GM12878 (cell line): Measurements from ENCODE around the gene S1PR4. TPM values are rescaled to one million over a fixed set of nuclear protein-coding genes. Genes with fewer than 3 reads are reported as not detected.

Experiments
- ATAC-seq: fragments of 200-7000 bp; cut with Tn5 transposase; 3 replicates; pipeline ENCODE4 v1.9.1; 2020; ENCODE audit warnings: mild to moderate bottlenecking, moderate library complexity
- BruUV-seq: library from RNA; stranded (reverse); fragments of 400-500 nt; replicated peaks from 2 replicates; lab custom pipeline; 2021; lab: Mats Ljungman, UMichigan
- CTCF ChIA-PET: fragments of 300-600 bp; sonication (Branson Sonifier 250); formaldehyde crosslinking; extraction: SDS; loops from one replicate; lab custom pipeline; 2021; ENCODE audit warnings: inconsistent platforms; lab: Yijun Ruan, JAX
- POLR2A ChIA-PET: fragments of 350-600 bp; formaldehyde crosslinking; extraction: SDS; loops from one replicate; lab custom pipeline; 2021; ENCODE audit warnings: inconsistent platforms; lab: Charles Lee
- RAD21 ChIA-PET: fragments of 300-600 bp; sonication (Branson Sonifier 250); formaldehyde crosslinking; loops from one replicate; lab custom pipeline; 2023; ENCODE audit warnings: antibody characterized with exemption; ENCODE audit not compliant: unreplicated experiment; lab: Charles Lee
- SMC1A ChIA-PET: fragments of 300-600 bp; sonication (Branson Sonifier 250); formaldehyde crosslinking; loops from one replicate; lab custom pipeline; 2023; ENCODE audit not compliant: unreplicated experiment, uncharacterized antibody; lab: Charles Lee
- DNase-seq: peaks from one replicate; pipeline ENCODE4 v3.0.0-alpha.2; 2011; ENCODE audit warnings: low read depth, low spot score
- FAIRE-seq: peaks from 3 replicates; lab custom pipeline; 2011; peaks lifted over from hg19 to GRCh38; lab: Jason Lieb, UNC
- H2AFZ ChIP-seq: 2 replicates; pipeline ENCODE4 v1.6.0; 2011; ENCODE audit warnings: low read depth, low read length, control low read depth; ENCODE audit not compliant: control insufficient read depth
- H3K27ac ChIP-seq: 2 replicates; pipeline ENCODE4 v1.5.1; 2011; ENCODE audit warnings: control low read depth; ENCODE audit not compliant: control insufficient read depth, insufficient read depth
- H3K27me3 ChIP-seq, 2 experiments: replicated peaks in 1 of 2; 2 replicates each; pipeline versions ENCODE4 v1.6.0 to v1.6.1; 2011; ENCODE audit warnings: low read length in 1 of 2; ENCODE audit not compliant: control insufficient read depth in 2 of 2, insufficient read depth in 2 of 2
- H3K36me3 ChIP-seq, 2 experiments: 2 replicates each; pipeline ENCODE4 v1.5.1; 2011; ENCODE audit warnings: low read length in 1 of 2; ENCODE audit not compliant: control insufficient read depth in 2 of 2, insufficient read depth in 2 of 2
- H3K4me1 ChIP-seq: 2 replicates; pipeline ENCODE4 v1.6.1; 2011; ENCODE audit warnings: mild to moderate bottlenecking, low read length, moderate library complexity, mixed read lengths; ENCODE audit not compliant: control insufficient read depth, insufficient read depth
- H3K4me2 ChIP-seq: 2 replicates; pipeline ENCODE4 v1.6.0; 2011; ENCODE audit warnings: control low read depth; ENCODE audit not compliant: control insufficient read depth, insufficient read depth
- H3K4me3 ChIP-seq: fragments of 200-600 bp; sonication (generic); 2 replicates; pipeline ENCODE4 v1.5.1; 2016
- H3K79me2 ChIP-seq: 2 replicates; pipeline ENCODE4 v1.6.0; 2011; ENCODE audit warnings: low read length; ENCODE audit not compliant: control insufficient read depth, insufficient read depth
- H3K9ac ChIP-seq: 2 replicates; pipeline ENCODE4 v1.8.0; 2011; ENCODE audit warnings: low read length, control low read depth, mixed read lengths; ENCODE audit not compliant: control insufficient read depth, insufficient read depth
- H3K9me3 ChIP-seq: replicated peaks from 3 replicates; pipeline ENCODE4 v1.5.1; 2011; ENCODE audit warnings: mild to moderate bottlenecking, low read length; ENCODE audit not compliant: control insufficient read depth, insufficient read depth
- H4K20me1 ChIP-seq: 2 replicates; pipeline ENCODE4 v1.6.0; 2011; ENCODE audit not compliant: control insufficient read depth, insufficient read depth
- BHLHE40 ChIP-seq, 2 experiments: fragments of 450-650 bp in 1 of 2; IDR thresholded peaks; 2 replicates each; pipeline ENCODE4 v1.6.1; 2011 to 2017; ENCODE audit warnings: low read depth in 2 of 2, borderline replicate concordance in 1 of 2, improper control_type of control experiment in 1 of 2, low read length in 1 of 2, mild to moderate bottlenecking in 1 of 2
- BMI1 ChIP-seq: fragments of 450-650 bp; IDR thresholded peaks from 2 replicates; pipeline ENCODE4 v1.6.1; 2016; ENCODE audit warnings: mild to moderate bottlenecking, moderate library complexity, borderline replicate concordance
- CBFB ChIP-seq: IDR thresholded peaks from 2 replicates; pipeline ENCODE4 v1.6.1; 2016; ENCODE audit warnings: antibody characterized with exemption, low read depth
- CBX5 ChIP-seq: sonication (generic); IDR thresholded peaks from 2 replicates; pipeline ENCODE4 v1.6.1; 2016; ENCODE audit warnings: low read depth, moderate library complexity, mild to moderate bottlenecking, inconsistent platforms
- CEBPB ChIP-seq, 2 experiments: fragments of 150-350 bp in 1 of 2; IDR thresholded peaks; 2 replicates each; pipeline ENCODE4 v1.6.1; 2012 to 2014; ENCODE audit warnings: low read depth in 2 of 2, low read length in 2 of 2, borderline replicate concordance in 1 of 2, inconsistent platforms in 1 of 2
- CHD1 ChIP-seq: IDR thresholded peaks from 2 replicates; pipeline ENCODE4 v1.6.1; 2012; ENCODE audit warnings: low read depth, low read length, improper control_type of control experiment
- EGR1 ChIP-seq, 2 experiments: IDR thresholded peaks; 1 replicate in 1 of 2; 2 replicates in 1 of 2; pipeline ENCODE4 v1.6.1; 2011 to 2012; ENCODE audit warnings: low read depth in 2 of 2, low read length in 2 of 2, borderline replicate concordance in 1 of 2, mild to moderate bottlenecking in 1 of 2, moderate library complexity in 1 of 2
- LARP7 ChIP-seq: fragments of 450-650 bp; IDR thresholded peaks from 2 replicates; pipeline ENCODE4 v1.6.1; 2017; ENCODE audit warnings: mild to moderate bottlenecking
- MYB ChIP-seq: fragments of 150-350 bp; IDR thresholded peaks from 2 replicates; pipeline ENCODE4 v1.6.1; 2014; ENCODE audit warnings: mild to moderate bottlenecking, low read depth, low read length, borderline replicate concordance
- MYC ChIP-seq: IDR thresholded peaks from 2 replicates; pipeline ENCODE4 v1.6.1; 2011; ENCODE audit warnings: mild to moderate bottlenecking, low read length, moderate library complexity, inconsistent platforms; ENCODE audit not compliant: insufficient read depth, insufficient replicate concordance, insufficient read length, severe bottlenecking
- NR2F1 ChIP-seq: fragments of 450-650 bp; conservative IDR thresholded peaks from 2 replicates; pipeline ENCODE4 v1.6.1; 2017; ENCODE audit warnings: mild to moderate bottlenecking
- POLR2A ChIP-seq: IDR thresholded peaks from 2 replicates; pipeline ENCODE4 v1.6.1; 2011; ENCODE audit warnings: low read depth, mild to moderate bottlenecking, low read length
- RUNX3 ChIP-seq: IDR thresholded peaks from 2 replicates; pipeline ENCODE4 v1.6.1; 2012; ENCODE audit warnings: low read length, inconsistent platforms
- SUPT20H ChIP-seq: IDR thresholded peaks from 2 replicates; pipeline ENCODE4 v1.6.1; 2011; ENCODE audit warnings: low read depth, mild to moderate bottlenecking, low read length, moderate library complexity, borderline replicate concordance; ENCODE audit not compliant: control insufficient read depth
- ZNF24 ChIP-seq: fragments of 450-650 bp; IDR thresholded peaks from 2 replicates; pipeline ENCODE4 v1.6.1; 2017; ENCODE audit warnings: antibody characterized with exemption, mild to moderate bottlenecking
- ZNF592 ChIP-seq: fragments of 450-650 bp; IDR thresholded peaks from 2 replicates; pipeline ENCODE4 v1.6.1; 2017; ENCODE audit warnings: mild to moderate bottlenecking, moderate library complexity
- WGBS: methylation state at CpG from one replicate; pipeline ENCODE4 v1.1.6; 2016; ENCODE audit warnings: low lambda C conversion rate; ENCODE audit not compliant: insufficient replicate concordance, insufficient coverage; ENCODE audit errors: missing lambda C conversion rate; 5-methylcytosine and 5-hydroxymethylcytosine counted together
- in situ Hi-C: fragments of 300-500 bp; cut with MboI; formaldehyde crosslinking; loops from 9 replicates; pipeline ENCODE4 v1.14.3; 2018; ENCODE audit warnings: mixed read lengths
- intact Hi-C: fragments of 100-400 bp; cut with micrococcal nuclease; formaldehyde crosslinking; loops from one replicate; pipeline ENCODE4 v1.14.2; 2022; ENCODE audit not compliant: unreplicated experiment
- polyA plus RNA-seq, 11 experiments: library from polyadenylated mRNA; depleted of rRNA in 4 of 11; unstranded in 6 of 11; stranded (reverse) in 5 of 11; fragments of >200 nt; fragmentation: Nextera tagmentation in 4 of 11; fragmentation: Illumina TruSeq in 1 of 11; extraction: Ambion mirVana in 4 of 11; extraction: Trizol in 1 of 11; gene quantifications; 1 replicate in 1 of 11; 2 replicates in 10 of 11; pipeline versions ENCODE4 v1.2.1 to v1.2.3, GENCODE V29; 2011 to 2016; ENCODE audit warnings: inconsistent platforms in 2 of 11, missing spikeins in 2 of 11, low read depth in 1 of 11
- total RNA-seq, 4 experiments: library from RNA; depleted of rRNA in 3 of 4; stranded (reverse); fragments of >200 nt in 3 of 4; fragmentation: Illumina TruSeq in 1 of 4; extraction: Trizol in 1 of 4; gene quantifications; 2 replicates each; pipeline versions ENCODE4 v1.2.1 to v1.2.3, GENCODE V29; 2013 to 2021
- TF ChIP-seq, protein P1 (sequence below): IDR thresholded peaks from 2 replicates; pipeline ENCODE4 v1.6.1; 2012; ENCODE audit warnings: mild to moderate bottlenecking, low read depth, low read length

Gene S1PR4
- total and polyA plus RNA-seq, 10 of the 15 experiments (the other 5 are each of a cell fraction or from before 2014, with no cell fraction given): 0.19 to 57.7 (median 32.4) TPM; not detected in 1

DNA sequence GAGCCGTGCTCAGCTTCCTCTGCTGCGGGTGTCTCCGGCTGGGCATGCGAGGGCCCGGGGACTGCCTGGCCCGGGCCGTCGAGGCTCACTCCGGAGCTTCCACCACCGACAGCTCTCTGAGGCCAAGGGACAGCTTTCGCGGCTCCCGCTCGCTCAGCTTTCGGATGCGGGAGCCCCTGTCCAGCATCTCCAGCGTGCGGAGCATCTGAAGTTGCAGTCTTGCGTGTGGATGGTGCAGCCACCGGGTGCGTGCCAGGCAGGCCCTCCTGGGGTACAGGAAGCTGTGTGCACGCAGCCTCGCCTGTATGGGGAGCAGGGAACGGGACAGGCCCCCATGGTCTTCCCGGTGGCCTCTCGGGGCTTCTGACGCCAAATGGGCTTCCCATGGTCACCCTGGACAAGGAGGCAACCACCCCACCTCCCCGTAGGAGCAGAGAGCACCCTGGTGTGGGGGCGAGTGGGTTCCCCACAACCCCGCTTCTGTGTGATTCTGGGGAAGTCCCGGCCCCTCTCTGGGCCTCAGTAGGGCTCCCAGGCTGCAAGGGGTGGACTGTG is 1.2 kb downstream of the S1PR4 start:
- H3K27ac ChIP-seq: peak overlapping the region; percentile 95
- BruUV-seq: no TSS peak
- in situ Hi-C loops: no loop called here
- no peak for FAIRE-seq
- no peaks in the 10 kb centered on the region for H3K9me3 ChIP-seq
- ChIA-PET CTCF (no interaction called here), RAD21 (no interaction called here), POLR2A (interaction anchor here (0.6 kb wide), 1 partner anchor 9 kb away, joined by 4 read pairs; no protein-coding TSS in a partner anchor), SMC1A (no interaction called here)
- H3K79me2 ChIP-seq: peaks cover 51% of the 10 kb centered on the region
- H4K20me1 ChIP-seq: no peaks in the 10 kb centered on the region; the same call in 1 of the 2 replicates
- peak; percentile 34 for ATAC-seq
- peak overlapping the region; percentile 58; the same call in 1 of the 2 replicates for H2AFZ ChIP-seq
- H3K36me3 ChIP-seq: no peaks in the 10 kb centered on the region
- no peak for DNase-seq
- intact Hi-C loops: no loop called here
- H3K4me2 ChIP-seq: peak overlapping the region; percentile 52
- under 1% methylated on average over 31 of the region's 31 CpGs for WGBS
- H3K4me1 ChIP-seq: peaks cover 23% of the 10 kb centered on the region
- H3K4me3 ChIP-seq: peak overlapping the region; percentile 81
- H3K27me3 ChIP-seq: no peaks in the 10 kb centered on the region
- peak overlapping the region; percentile 89 for H3K9ac ChIP-seq
- TF ChIP-seq CEBPB (IDR thresholded peaks at IDR 0.05; ENCODE audit: borderline replicate concordance in 1 of 2, low read depth in 2 of 2, low read length in 2 of 2): no peak
- TF ChIP-seq NR2F1: no peak
- no peak for TF ChIP-seq SUPT20H
- peak in 1 of 2 experiments; percentile 61; a peak in 1 of 3 replicates for TF ChIP-seq EGR1 (IDR thresholded peaks at IDR 0.05; ENCODE audit: borderline replicate concordance in 1 of 2, low read depth in 2 of 2, low read length in 2 of 2)
- TF ChIP-seq CBFB: peak; percentile 32; the same call in 1 of the 2 replicates
- no peak for TF ChIP-seq LARP7
- TF ChIP-seq POLR2A: peak; percentile 59
- no peak for TF ChIP-seq MYB
- TF ChIP-seq BMI1: no peak
- no peak; a peak in 1 of 4 replicates for TF ChIP-seq BHLHE40 (IDR thresholded peaks at IDR 0.05; ENCODE audit: borderline replicate concordance in 1 of 2, low read depth in 2 of 2, low read length in 1 of 2)
- TF ChIP-seq CBX5: no peak
- TF ChIP-seq, protein P1, sequence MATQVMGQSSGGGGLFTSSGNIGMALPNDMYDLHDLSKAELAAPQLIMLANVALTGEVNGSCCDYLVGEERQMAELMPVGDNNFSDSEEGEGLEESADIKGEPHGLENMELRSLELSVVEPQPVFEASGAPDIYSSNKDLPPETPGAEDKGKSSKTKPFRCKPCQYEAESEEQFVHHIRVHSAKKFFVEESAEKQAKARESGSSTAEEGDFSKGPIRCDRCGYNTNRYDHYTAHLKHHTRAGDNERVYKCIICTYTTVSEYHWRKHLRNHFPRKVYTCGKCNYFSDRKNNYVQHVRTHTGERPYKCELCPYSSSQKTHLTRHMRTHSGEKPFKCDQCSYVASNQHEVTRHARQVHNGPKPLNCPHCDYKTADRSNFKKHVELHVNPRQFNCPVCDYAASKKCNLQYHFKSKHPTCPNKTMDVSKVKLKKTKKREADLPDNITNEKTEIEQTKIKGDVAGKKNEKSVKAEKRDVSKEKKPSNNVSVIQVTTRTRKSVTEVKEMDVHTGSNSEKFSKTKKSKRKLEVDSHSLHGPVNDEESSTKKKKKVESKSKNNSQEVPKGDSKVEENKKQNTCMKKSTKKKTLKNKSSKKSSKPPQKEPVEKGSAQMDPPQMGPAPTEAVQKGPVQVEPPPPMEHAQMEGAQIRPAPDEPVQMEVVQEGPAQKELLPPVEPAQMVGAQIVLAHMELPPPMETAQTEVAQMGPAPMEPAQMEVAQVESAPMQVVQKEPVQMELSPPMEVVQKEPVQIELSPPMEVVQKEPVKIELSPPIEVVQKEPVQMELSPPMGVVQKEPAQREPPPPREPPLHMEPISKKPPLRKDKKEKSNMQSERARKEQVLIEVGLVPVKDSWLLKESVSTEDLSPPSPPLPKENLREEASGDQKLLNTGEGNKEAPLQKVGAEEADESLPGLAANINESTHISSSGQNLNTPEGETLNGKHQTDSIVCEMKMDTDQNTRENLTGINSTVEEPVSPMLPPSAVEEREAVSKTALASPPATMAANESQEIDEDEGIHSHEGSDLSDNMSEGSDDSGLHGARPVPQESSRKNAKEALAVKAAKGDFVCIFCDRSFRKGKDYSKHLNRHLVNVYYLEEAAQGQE: peak; percentile 64; the same call in 1 of the 2 replicates
- no peak for TF ChIP-seq ZNF592
- 0 out of 2 replicates have a peak, but pooled peaks have one; percentile 21 for TF ChIP-seq CHD1
- peak; percentile 15 for TF ChIP-seq MYC
- TF ChIP-seq ZNF24: no peak
- TF ChIP-seq RUNX3: no peak
